OCI-LY7 (cell line): Measurements from ENCODE around the gene MC3R.

Experiments
- CTCF ChIP-seq: fragments of 200-600 bp; sonication (generic); conservative IDR thresholded peaks from 2 replicates; pipeline ENCODE4 v1.5.1; 2014; ENCODE audit warnings: mild to moderate bottlenecking, antibody characterized with exemption, low read length, moderate library complexity, mixed read lengths
- EZH2phosphoT487 ChIP-seq: fragments of 200-600 bp; sonication (generic); IDR thresholded peaks from 2 replicates; pipeline ENCODE4 v1.6.1; 2018; ENCODE audit warnings: low read depth, borderline replicate concordance, mild to moderate bottlenecking, mixed run types, antibody characterized with exemption, low read length, moderate library complexity, mixed read lengths

GRCh38 chr20:56285496-56285895 lies 37.0 kb downstream of the MC3R start:
- TF ChIP-seq EZH2phosphoT487 (no peak), CTCF (no peak)
